Peyer's patch (tissue), 4 donors: ENCODE data around the gene NAP1L4. TPM values are rescaled to one million over a fixed set of nuclear protein-coding genes. Genes with fewer than 3 reads are reported as not detected.
A peak's percentile ranks its signal among the peaks of the same experiment; 100 is the strongest.

Experiments used
- DNase-seq, 3 donors: peaks; one replicate each; pipeline ENCODE4 v3.0.0-alpha.2; 2017 to 2019
- H3K27ac ChIP-seq, 4 donors: fragments of 200-600 bp; sonication (generic); one replicate each; pipeline ENCODE4 v1.5.1; 2016 to 2019
- H3K27me3 ChIP-seq, 2 donors: fragments of 200-600 bp; sonication (generic); one replicate each; pipeline ENCODE4 v1.5.1; 2019
- H3K36me3 ChIP-seq, 3 donors: fragments of 200-600 bp; sonication (generic); one replicate each; pipeline ENCODE4 v1.5.1; 2016 to 2019
- H3K4me1 ChIP-seq, 4 donors: fragments of 200-600 bp; sonication (generic); one replicate each; pipeline ENCODE4 v1.5.1; 2016 to 2019
- H3K4me3 ChIP-seq, 4 donors: fragments of 200-600 bp; sonication (generic); 1 replicate in 3 of 4; 2 replicates in 1 of 4; pipeline ENCODE4 v1.5.1; 2016 to 2019; ENCODE audit warnings: mild to moderate bottlenecking in 1 of 4
- H3K9me3 ChIP-seq, 4 donors: fragments of 200-600 bp; sonication (generic); one replicate each; pipeline ENCODE4 v1.5.1; 2016 to 2019; ENCODE audit warnings: mild to moderate bottlenecking in 1 of 4
- POLR2A ChIP-seq, 2 donors: fragments of 450-650 bp; IDR thresholded peaks; one replicate each; pipeline ENCODE4 v1.5.1; 2017; ENCODE audit warnings: antibody characterized with exemption in 2 of 2, mild to moderate bottlenecking in 2 of 2, moderate library complexity in 2 of 2
- total RNA-seq, 4 donors: library from RNA; depleted of rRNA; stranded (reverse); fragments of >200 nt; gene quantifications; one replicate each; pipeline ENCODE4 v1.1.0, GENCODE V29; 2016
- TF ChIP-seq, protein P1 (sequence below), 6 experiments: fragments of 450-650 bp in 4 of 6; fragments of 200-600 bp in 2 of 6; sonication (generic) in 1 of 6; IDR thresholded peaks; one replicate each; pipeline ENCODE4 v1.5.1; 2017 to 2019; ENCODE audit warnings: antibody characterized with exemption in 6 of 6, mild to moderate bottlenecking in 3 of 6, moderate library complexity in 1 of 6

The NAP1L4 gene
- total RNA-seq, 4 donors from 2014 or later, result 87.6 to 177 (median 119) TPM

DNA sequence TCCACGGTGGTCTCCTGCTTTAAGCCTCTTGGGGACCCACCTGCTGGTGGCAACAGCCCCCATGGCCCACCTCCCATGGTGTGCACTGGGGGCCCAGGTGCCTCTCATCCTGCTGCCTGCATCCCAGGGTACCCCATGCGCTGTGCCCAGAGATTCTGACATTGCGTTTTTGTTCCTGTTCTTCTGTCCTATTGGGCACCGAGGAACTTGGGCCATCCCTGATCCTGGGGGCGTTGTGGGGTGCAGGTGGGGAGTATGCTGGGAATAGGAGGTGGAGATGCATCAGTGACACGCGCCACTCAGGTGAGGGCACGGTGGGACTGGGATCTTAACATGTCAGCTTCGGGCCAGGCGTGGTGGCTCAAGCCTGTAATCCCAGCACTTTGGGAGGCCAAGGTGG lies 12.4 kb upstream of the NAP1L4 start:
- Histone ChIP-seq H3K9me3 (no peaks in the 10 kb centered on the region), H3K27me3 (no peaks in the 10 kb centered on the region), H3K4me3 (no peak overlapping the region), H3K27ac (no peak overlapping the region), H3K4me1 (peaks cover 0 to 3% (median 0%) of the 10 kb centered on the region in 4 donors), H3K36me3 (peaks cover 0 to 88% (median 0%) of the 10 kb centered on the region in 3 donors)
- TF ChIP-seq, protein P1, sequence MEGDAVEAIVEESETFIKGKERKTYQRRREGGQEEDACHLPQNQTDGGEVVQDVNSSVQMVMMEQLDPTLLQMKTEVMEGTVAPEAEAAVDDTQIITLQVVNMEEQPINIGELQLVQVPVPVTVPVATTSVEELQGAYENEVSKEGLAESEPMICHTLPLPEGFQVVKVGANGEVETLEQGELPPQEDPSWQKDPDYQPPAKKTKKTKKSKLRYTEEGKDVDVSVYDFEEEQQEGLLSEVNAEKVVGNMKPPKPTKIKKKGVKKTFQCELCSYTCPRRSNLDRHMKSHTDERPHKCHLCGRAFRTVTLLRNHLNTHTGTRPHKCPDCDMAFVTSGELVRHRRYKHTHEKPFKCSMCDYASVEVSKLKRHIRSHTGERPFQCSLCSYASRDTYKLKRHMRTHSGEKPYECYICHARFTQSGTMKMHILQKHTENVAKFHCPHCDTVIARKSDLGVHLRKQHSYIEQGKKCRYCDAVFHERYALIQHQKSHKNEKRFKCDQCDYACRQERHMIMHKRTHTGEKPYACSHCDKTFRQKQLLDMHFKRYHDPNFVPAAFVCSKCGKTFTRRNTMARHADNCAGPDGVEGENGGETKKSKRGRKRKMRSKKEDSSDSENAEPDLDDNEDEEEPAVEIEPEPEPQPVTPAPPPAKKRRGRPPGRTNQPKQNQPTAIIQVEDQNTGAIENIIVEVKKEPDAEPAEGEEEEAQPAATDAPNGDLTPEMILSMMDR (IDR thresholded peaks at IDR 0.05), result no peak
- no peak for TF ChIP-seq POLR2A (IDR thresholded peaks at IDR 0.05)
- peak in 2 of 3 donors; percentile 33 to 38 for DNase-seq

DNA sequence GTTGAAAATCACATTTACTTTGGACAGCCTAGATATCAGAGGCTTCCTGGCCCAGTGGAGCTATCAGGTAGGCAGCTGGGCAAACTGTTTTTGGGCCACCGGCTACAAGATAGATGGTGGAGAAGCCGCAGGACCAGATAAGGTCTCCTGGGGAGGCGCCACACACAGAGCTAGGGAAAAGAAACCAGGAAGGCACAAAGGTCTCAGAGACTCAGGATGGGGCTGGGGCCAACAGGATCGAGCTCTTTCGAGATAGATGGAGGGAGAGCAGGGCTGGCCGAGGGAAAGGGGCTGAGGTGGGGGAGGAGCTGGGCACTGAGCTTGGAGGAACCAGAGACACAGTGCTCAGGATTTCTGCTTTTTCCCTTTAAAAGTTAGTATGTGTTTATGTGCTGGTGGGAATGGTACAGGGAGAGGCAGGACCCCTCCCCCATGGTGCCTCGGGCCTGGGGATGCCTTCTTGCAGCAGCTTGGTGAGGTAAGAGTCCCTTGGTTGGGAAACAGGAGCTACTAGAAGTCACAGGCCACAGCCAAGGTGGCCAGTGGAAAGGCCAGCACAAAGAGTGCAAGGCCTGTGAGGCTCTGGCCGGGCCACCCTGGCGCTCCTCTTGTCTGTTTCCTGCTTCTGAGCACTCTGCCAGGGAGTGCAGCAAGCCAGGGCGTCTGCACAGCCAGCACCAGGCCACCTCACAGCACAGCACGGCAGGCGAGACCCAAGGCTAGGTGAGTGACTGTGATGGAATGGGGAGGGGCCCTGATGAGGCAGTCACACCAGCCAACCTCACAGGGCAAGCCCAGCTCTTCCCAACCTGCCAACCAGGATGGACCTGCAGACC lies 11.5 kb upstream of the NAP1L4 start:
- Histone ChIP-seq H3K4me1 (peaks cover 0 to 3% (median 0%) of the 10 kb centered on the region in 4 donors), H3K9me3 (no peaks in the 10 kb centered on the region), H3K36me3 (peaks cover 0 to 87% (median 0%) of the 10 kb centered on the region in 3 donors), H3K27me3 (no peaks in the 10 kb centered on the region), H3K4me3 (no peak overlapping the region), H3K27ac (no peak overlapping the region)
- peak in 2 of 3 donors; percentile 39 to 40 for DNase-seq
- no peak for TF ChIP-seq POLR2A (IDR thresholded peaks at IDR 0.05)

DNA sequence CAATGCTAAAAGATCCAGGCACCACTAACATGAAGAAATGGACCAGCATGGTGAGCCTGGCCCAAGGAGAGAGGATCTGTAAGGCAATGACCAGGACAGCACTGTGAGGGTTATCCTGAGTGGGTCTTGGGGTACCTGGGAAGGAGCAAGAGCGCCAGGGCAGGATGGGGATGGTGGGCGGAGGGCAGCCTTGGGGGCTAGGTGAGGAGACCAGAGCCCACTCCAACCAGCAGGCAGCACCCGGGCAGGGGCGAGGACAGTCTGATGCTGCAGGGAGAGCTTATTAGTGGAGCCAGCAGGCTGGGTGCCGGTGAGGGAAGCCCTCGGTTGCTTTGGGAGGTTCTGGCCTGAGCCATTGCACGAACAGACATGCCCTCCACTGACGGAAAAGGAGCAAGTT lies 10.7 kb upstream of the NAP1L4 start:
- Histone ChIP-seq H3K4me3 (no peak overlapping the region), H3K4me1 (peaks cover 0 to 3% (median 0%) of the 10 kb centered on the region in 4 donors), H3K36me3 (peaks cover 0 to 83% (median 0%) of the 10 kb centered on the region in 3 donors), H3K27me3 (no peaks in the 10 kb centered on the region), H3K27ac (no peak overlapping the region), H3K9me3 (no peaks in the 10 kb centered on the region)
- no peak for TF ChIP-seq POLR2A (IDR thresholded peaks at IDR 0.05)
- TF ChIP-seq, protein P1 (IDR thresholded peaks at IDR 0.05), result no peak
- DNase-seq, result peak in 2 of 3 donors; percentile 22 to 30

DNA sequence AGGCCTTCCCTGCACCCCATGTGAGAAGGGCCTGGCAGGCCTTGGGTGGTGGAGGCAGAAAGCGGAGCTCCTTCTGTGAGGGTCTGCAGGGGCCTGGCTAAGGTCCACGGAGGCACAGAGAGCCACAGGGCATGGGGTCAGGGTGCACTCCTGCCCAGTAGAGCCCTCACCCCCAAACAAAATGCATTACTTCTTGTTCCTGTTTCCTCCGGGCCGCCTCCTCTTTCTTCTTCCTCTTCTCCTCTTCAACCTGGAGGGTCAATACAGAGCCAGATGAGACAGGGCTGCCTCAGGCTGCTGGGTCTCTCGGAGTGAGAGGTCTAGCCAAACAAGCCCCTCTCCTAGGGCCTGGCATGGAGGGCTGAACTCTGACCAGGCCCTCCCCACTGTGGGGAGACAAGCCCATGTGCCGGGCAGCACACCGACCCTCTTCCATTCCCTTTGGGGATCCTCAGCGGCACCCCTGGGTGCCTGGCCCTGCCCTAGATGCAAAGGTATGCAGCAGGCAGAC lies 10.3 kb upstream of the NAP1L4 start:
- Histone ChIP-seq H3K4me3 (no peak overlapping the region), H3K9me3 (no peaks in the 10 kb centered on the region), H3K27me3 (no peaks in the 10 kb centered on the region), H3K4me1 (peaks cover 0 to 3% (median 0%) of the 10 kb centered on the region in 4 donors), H3K36me3 (peaks cover 0 to 78% (median 0%) of the 10 kb centered on the region in 3 donors), H3K27ac (no peak overlapping the region)
- TF ChIP-seq, protein P1 (IDR thresholded peaks at IDR 0.05), result no peak
- TF ChIP-seq POLR2A (IDR thresholded peaks at IDR 0.05), result no peak
- peak in 2 of 3 donors; percentile 19 to 36 for DNase-seq

DNA sequence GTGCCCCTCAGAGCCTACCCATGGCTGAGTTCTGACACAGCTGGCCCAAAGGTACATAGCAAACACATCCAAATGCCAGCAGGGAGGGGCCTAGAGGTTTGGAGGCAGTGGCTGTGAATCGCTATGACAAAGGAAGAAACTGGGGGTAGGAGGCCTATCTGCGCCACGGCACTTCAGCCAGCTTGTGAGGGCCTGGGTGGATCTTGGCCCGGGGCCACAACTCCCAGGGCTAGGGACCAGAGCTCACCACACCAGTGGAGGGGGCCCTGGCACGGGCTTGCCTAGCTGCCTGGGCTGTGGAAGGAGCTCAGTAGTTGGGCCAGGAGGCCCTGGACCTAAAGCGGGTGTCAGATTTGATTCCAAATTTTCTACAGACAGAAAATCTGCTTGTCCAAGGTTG lies 9.4 kb upstream of the NAP1L4 start:
- H3K9me3 ChIP-seq, result no peaks in the 10 kb centered on the region
- TF ChIP-seq POLR2A (IDR thresholded peaks at IDR 0.05), result no peak
- TF ChIP-seq, protein P1 (IDR thresholded peaks at IDR 0.05), result no peak
- H3K4me1 ChIP-seq, result peaks cover 0 to 3% (median 0%) of the 10 kb centered on the region in 4 donors
- DNase-seq, result peak in 1 of 3 donors; percentile 45
- no peaks in the 10 kb centered on the region for H3K27me3 ChIP-seq
- no peak overlapping the region for H3K27ac ChIP-seq
- no peak overlapping the region for H3K4me3 ChIP-seq
- H3K36me3 ChIP-seq, result peaks cover 0 to 69% (median 0%) of the 10 kb centered on the region in 3 donors
